ENCODE data around the gene PLB1. TPM values are rescaled to one million over a fixed set of nuclear protein-coding genes. Genes with fewer than 3 reads are reported as not detected.

The PLB1 gene
- polyA plus RNA-seq, 3 donors = 20.2 to 35.8 (median 23.9) TPM

GRCh38 chr2:28687171-28687570 is 191.3 kb downstream of the PLB1 start:
- no peak overlapping the region for H3K27ac Mint-ChIP-seq

GRCh38 chr2:28687640-28688385 is 192.0 kb downstream of the PLB1 start:
- no peak for DNase-seq
- no peaks in the 10 kb centered on the region for H3K9me3 ChIP-seq (replicated peaks in 1 of 2; ENCODE audit: control insufficient read depth in 1 of 2, insufficient read depth in 1 of 2, low read length in 2 of 2)
- no peak overlapping the region for H3K27ac ChIP-seq (ENCODE audit: low read depth in 1 of 2, low read length in 2 of 2)
- no peaks in the 10 kb centered on the region for H3K36me3 Mint-ChIP-seq
- peaks cover 0 to 3% (median 1%) of the 10 kb centered on the region in 3 donors for H3K27me3 Mint-ChIP-seq (ENCODE audit: low read depth in 3 of 3)
- no peak overlapping the region for H3K4me3 Mint-ChIP-seq
- H3K79me2 ChIP-seq (ENCODE audit: insufficient read depth, low read length) = no peaks in the 10 kb centered on the region
- no peak overlapping the region for H3K4me2 ChIP-seq (replicated peaks; ENCODE audit: extremely low read depth, low read length, poor library complexity, severe bottlenecking)
- H3K27me3 ChIP-seq (ENCODE audit: control insufficient read depth in 2 of 2, insufficient read depth in 2 of 2, low read length in 2 of 2) = no peaks in the 10 kb centered on the region
- no peak overlapping the region for H3K4me3 ChIP-seq (replicated peaks in 1 of 3; ENCODE audit: low read depth in 2 of 3, low read length in 3 of 3)
- no peaks in the 10 kb centered on the region for H4K20me1 ChIP-seq (ENCODE audit: insufficient read depth, low read length)
- no peak overlapping the region for H2AFZ ChIP-seq (ENCODE audit: insufficient read depth, low read depth, low read length, poor library complexity, severe bottlenecking)
- no peak overlapping the region for H3K27ac Mint-ChIP-seq
- H3K9ac ChIP-seq (ENCODE audit: insufficient read depth, low read length, poor library complexity, severe bottlenecking) = no peak overlapping the region
- H3K36me3 ChIP-seq (replicated peaks in 1 of 2; ENCODE audit: control insufficient read depth in 1 of 2, insufficient read depth in 2 of 2, low read length in 2 of 2) = no peaks in the 10 kb centered on the region
- no peak for TF ChIP-seq CTCF (IDR thresholded peaks at IDR 0.05)
- peaks cover 5 to 6% of the 10 kb centered on the region in 2 donors for H3K4me1 ChIP-seq (ENCODE audit: control insufficient read depth in 1 of 2, insufficient read depth in 2 of 2, low read length in 2 of 2)
- peaks cover 0 to 10% (median 7%) of the 10 kb centered on the region in 7 donors for H3K9me3 Mint-ChIP-seq
- intact Hi-C loops (cut with micrococcal nuclease) = no loop called here
- H3K4me1 Mint-ChIP-seq = peaks cover 9% of the 10 kb centered on the region
- 100% methylated on average over 1 of the region's 7 CpGs for WGBS (ENCODE audit: insufficient coverage)

More at GRCh38 chr2:28687171-28687570, 191.3 kb downstream of the PLB1 start:
- Mint-ChIP-seq H3K36me3 (no peaks in the 10 kb centered on the region), H3K4me1 (peaks cover 9% of the 10 kb centered on the region), H3K9me3 (peaks cover 0 to 10% (median 7%) of the 10 kb centered on the region in 7 donors), H3K4me3 (no peak overlapping the region), H3K27me3 (ENCODE audit: low read depth in 3 of 3) (peaks cover 0 to 3% (median 0%) of the 10 kb centered on the region in 3 donors)
- Histone ChIP-seq H3K27me3 (ENCODE audit: control insufficient read depth in 2 of 2, insufficient read depth in 2 of 2, low read length in 2 of 2) (no peaks in the 10 kb centered on the region), H3K4me3 (replicated peaks in 1 of 3; ENCODE audit: low read depth in 2 of 3, low read length in 3 of 3) (no peak overlapping the region), H3K9ac (ENCODE audit: insufficient read depth, low read length, poor library complexity, severe bottlenecking) (no peak overlapping the region), H3K4me1 (ENCODE audit: control insufficient read depth in 1 of 2, insufficient read depth in 2 of 2, low read length in 2 of 2) (peaks cover 5 to 6% of the 10 kb centered on the region in 2 donors), H3K79me2 (ENCODE audit: insufficient read depth, low read length) (no peaks in the 10 kb centered on the region), H3K36me3 (replicated peaks in 1 of 2; ENCODE audit: control insufficient read depth in 1 of 2, insufficient read depth in 2 of 2, low read length in 2 of 2) (no peaks in the 10 kb centered on the region), H3K4me2 (replicated peaks; ENCODE audit: extremely low read depth, low read length, poor library complexity, severe bottlenecking) (no peak overlapping the region), H4K20me1 (ENCODE audit: insufficient read depth, low read length) (no peaks in the 10 kb centered on the region), H3K9me3 (replicated peaks in 1 of 2; ENCODE audit: control insufficient read depth in 1 of 2, insufficient read depth in 1 of 2, low read length in 2 of 2) (no peaks in the 10 kb centered on the region), H3K27ac (ENCODE audit: low read depth in 1 of 2, low read length in 2 of 2) (no peak overlapping the region), H2AFZ (ENCODE audit: insufficient read depth, low read depth, low read length, poor library complexity, severe bottlenecking) (no peak overlapping the region)
- DNase-seq = no peak
- intact Hi-C loops (cut with micrococcal nuclease) = no loop called here
- TF ChIP-seq CTCF (IDR thresholded peaks at IDR 0.05) = no peak
